ENCODE data around the gene GREB1. TPM values are rescaled to one million over a fixed set of nuclear protein-coding genes. Genes with fewer than 3 reads are reported as not detected.

GREB1 gene
- total RNA-seq, 1 donor from 2014 or later = 3.8 TPM

DNA sequence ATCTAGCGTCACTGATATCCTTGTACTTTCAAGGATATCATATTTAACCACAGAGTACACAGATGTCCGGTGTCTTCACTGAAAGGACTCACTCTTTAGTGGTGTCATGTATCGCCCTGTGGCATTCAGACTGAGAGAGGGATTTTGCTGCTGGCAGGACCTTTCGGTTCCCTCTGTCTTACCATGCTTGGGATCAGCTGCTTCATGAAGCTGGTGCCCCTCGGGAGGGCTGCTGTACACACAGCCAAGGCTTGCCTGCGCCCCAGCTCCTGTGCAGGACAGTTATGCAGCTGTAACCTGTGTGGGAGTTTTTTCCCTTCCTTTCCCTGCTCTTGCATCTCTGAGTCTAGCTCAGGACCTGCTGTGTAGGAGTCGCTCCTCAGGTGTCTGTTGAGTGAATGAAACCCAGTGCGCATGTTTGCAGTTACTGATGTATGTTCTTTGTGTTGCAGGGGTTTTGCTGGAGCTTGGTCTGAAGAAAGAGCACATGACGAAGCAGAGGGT, 64.4 kb downstream of the GREB1 start:
- DNase-seq (ENCODE audit: low spot score) = no peak

- DNase-seq (ENCODE audit: low spot score) = no peak
Measured at GRCh38 chr2:11602563-11603204, 68.8 kb downstream of the GREB1 start.

DNA sequence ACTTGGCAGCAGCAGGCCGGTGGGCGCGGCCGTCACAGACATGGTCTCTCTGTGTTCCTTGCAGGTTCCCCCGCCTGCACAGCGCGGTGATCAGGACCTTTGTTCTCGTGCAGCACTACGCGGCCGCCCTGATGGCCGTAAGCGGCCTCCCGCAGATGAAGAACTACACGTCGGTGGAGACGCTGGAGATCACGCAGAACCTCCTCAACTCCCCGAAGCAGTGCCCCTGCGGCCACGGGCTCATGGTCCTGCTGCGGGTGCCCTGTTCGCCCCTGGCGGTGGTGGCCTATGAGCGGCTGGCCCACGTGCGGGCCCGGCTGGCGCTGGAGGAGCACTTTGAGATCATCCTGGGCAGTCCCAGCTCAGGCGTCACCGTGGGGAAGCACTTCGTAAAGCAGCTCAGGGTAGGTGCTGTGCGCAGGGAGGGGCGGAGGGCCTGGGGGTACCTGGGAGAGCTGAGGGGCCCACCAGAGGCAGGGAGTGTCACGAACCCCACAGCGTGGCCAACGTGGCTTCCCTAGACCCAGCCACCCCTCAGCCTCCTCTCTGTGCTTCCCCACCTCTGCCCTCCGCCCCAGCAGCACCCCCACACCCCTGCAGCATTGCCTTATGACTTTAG, 76.9 kb downstream of the GREB1 start:
- DNase-seq (ENCODE audit: low spot score) = no peak

- no peak for DNase-seq (ENCODE audit: low spot score)
Measured at GRCh38 chr2:11611251-11611650, 77.4 kb downstream of the GREB1 start.

DNA sequence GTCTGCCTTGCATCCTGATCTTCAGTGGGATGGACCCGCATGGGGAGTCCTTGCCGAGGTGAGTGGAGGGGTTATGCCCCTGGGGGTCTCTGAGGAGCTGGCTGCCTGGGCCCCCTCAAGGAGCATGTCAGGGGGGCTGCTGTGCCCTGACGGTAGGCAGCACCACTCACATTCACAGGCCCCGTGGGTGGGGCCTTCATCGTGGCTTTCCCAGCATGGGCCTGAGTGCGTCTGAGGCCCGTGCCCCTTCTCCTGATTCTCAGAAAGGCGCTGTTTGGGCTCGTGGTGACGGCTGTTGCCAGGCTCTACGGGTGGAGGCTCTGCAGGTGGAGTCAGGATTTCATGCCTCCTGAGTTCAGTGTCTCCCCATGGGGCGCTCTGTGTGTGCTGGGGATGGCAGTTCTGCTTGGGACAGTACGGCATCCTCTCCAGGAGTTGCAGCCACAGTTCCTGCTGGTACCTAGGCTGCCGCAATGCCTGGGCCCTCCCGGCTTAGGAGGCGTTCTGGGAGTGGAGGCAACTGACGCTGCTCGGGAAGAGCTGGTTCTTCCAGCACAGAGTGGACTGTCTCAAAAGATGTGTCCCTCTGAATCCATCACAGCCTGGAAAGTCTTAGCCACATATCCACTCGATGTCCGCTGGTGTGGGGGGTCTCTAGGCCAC, 78.8 kb downstream of the GREB1 start:
- DNase-seq (ENCODE audit: low spot score) = no peak

GRCh38 chr2:11613297-11613696, 79.5 kb downstream of the GREB1 start:
- DNase-seq (ENCODE audit: low spot score) = no peak

DNA sequence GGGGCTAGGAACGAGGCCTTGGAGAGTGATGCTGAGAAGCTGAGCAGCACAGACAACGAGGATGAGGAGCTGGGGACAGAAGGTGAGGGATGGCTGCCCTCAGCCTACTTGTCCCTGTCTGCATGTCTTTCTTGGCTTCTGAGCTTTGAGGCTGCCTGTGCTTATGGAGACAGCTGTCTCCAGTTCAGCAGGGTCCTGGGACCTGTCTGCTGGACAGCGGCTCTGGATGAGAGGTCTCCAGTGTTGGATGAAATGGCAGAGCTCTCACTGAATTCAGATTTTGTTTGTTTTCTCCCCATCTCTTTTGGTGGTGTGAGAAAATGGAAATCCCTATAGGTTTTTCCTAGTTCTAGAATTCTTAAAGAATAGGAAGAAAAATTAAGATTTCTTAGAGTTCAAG, 81.4 kb downstream of the GREB1 start:
- DNase-seq (ENCODE audit: low spot score) = no peak

- no peak for DNase-seq (ENCODE audit: low spot score)
Measured at GRCh38 chr2:11616097-11616687, 82.3 kb downstream of the GREB1 start.

DNA sequence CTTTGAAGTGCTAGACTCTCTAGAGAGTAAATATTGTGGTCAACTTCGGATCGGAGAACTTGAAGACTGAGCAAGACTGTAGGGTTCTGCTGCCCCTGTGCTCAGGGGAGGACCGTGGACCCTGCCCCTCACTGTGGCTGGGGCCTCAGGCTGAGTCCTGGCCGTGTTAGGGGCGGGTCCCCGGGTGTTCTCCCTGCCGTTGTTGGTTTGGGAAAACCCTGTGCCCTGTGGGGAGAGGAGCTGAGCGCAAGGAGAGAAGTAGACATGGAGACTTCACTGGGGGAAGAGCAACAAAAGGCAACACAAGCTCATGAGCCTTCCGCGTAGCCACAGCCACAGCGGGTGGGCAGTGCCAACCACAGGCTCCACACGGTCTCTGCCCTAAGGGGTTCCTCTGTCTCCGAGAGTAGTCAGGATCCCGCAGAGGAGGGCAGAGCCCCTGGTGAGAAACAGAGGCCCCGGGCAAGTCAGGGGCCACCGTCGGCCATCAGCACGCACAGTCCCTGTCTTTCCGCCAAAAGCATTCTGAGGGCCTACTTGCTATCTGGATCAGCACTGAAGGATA, 83.1 kb downstream of the GREB1 start:
- no peak for DNase-seq (ENCODE audit: low spot score)

DNA sequence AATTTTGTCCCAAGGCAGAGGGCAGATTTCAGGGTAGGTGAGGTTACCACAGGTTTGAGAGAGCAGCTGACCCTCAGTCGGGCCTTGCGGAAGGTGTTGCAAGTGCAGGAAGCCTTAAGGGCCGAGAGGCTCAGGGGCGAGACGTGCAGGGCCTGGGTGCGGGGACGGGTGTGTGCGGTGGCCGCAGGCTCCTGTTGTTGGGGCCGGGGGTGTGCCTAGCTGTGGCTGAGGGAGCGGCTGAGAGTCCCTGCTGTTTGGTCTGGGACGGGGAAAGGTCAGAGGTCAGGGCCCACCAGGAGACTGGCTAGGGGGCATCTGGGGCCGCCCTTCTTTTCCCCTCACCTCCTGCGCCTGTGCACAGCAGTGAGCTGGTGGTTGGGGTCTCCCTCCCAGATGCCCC, 83.7 kb downstream of the GREB1 start:
- no peak for DNase-seq (ENCODE audit: low spot score)

GRCh38 chr2:11617984-11618707, 84.3 kb downstream of the GREB1 start:
- no peak for DNase-seq (ENCODE audit: low spot score)

DNA sequence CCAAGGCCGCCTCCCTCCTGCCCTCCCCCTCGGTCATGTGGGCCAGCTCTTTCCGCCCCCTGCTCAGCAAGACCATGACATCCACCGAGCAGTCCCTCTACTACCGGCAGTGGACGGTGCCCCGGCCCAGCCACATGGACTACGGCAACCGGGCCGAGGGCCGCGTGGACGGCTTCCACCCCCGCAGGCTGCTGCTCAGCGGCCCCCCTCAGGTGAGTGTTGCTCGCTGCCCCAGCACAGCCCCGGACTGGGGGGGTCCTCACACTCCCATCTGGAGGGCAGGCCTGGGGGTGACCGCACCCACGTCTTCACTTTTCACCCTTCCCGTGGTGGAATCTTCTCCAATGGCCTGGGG, 84.8 kb downstream of the GREB1 start:
- no peak for DNase-seq (ENCODE audit: low spot score)

DNA sequence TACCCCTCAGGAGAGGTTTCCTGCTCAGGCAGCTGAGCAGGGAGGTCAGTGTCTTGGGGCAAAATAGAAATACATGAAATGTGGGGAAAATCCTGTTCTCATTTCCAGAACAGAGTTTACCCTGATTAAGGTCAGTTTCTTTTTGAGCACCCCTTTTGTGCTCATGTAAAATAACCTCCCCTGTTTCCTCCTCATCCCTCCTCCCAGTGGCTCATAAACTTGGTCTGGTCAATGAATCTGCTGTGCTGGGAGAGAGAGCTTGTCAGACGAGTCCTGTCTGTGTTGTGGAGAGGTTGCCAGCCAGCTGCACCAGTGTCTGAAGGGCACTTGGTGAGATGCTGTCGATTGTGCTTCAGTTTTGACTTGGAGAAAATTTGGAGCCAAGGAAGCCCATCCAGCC, 87.6 kb downstream of the GREB1 start:
- no peak for DNase-seq (ENCODE audit: low spot score)

GRCh38 chr2:11622611-11623010, 88.8 kb downstream of the GREB1 start:
- peak; percentile 51 for DNase-seq (ENCODE audit: low spot score)

- no peak for DNase-seq (ENCODE audit: low spot score)
Measured at GRCh38 chr2:11624893-11625292, 91.0 kb downstream of the GREB1 start.

- DNase-seq (ENCODE audit: low spot score) = no peak
Measured at GRCh38 chr2:11625671-11626070, 91.8 kb downstream of the GREB1 start.

GRCh38 chr2:11628675-11629074, 94.8 kb downstream of the GREB1 start:
- DNase-seq (ENCODE audit: low spot score) = no peak

- DNase-seq (ENCODE audit: low spot score) = no peak
Measured at GRCh38 chr2:11629215-11629614, 95.4 kb downstream of the GREB1 start.

GRCh38 chr2:11629851-11630250, 96.0 kb downstream of the GREB1 start:
- DNase-seq (ENCODE audit: low spot score) = no peak

DNA sequence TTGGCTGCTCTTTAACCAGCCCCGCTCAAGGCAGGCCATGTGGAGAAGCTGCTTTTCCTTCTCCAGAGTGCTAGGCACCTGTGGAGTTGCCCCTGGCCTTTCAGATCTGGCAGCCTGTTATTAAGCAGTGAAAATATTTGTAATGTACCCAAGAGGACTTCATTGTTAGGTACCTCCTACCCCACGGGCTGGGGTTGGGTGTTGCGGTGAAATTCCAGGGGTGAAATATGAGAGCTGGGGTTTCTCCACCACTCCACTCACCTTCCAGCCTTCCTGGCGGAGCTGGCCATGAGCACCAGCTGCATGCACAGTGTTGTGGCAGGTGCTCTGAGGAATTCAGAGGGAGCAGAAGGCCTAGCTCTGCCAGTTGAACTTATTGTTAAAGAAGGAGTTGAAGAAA, 97.0 kb downstream of the GREB1 start:
- no peak for DNase-seq (ENCODE audit: low spot score)

DNA sequence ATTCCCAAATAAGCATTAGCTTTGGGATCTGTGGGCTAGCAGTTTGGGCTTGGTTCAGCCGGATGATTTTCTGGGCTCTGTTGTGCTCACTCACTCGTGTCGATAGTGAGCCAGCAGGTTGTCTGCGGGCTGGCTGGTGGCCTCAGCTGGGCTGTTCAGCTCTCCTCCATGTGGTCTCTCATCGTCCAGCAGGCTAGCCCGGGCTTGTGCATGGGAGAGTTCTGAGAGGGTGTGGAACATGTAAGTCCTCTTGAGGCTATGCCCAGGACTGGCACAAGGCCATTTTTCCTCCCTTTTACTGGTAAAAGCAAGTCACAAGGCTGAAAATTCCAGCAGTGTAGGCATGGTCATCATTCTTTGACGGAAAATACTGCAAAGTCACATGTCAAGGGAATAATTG, 97.6 kb downstream of the GREB1 start:
- no peak for DNase-seq (ENCODE audit: low spot score)

All from mesenteric fat pad (tissue), 1 donor.